ENCODE data around the gene ZCCHC24.

DNA sequence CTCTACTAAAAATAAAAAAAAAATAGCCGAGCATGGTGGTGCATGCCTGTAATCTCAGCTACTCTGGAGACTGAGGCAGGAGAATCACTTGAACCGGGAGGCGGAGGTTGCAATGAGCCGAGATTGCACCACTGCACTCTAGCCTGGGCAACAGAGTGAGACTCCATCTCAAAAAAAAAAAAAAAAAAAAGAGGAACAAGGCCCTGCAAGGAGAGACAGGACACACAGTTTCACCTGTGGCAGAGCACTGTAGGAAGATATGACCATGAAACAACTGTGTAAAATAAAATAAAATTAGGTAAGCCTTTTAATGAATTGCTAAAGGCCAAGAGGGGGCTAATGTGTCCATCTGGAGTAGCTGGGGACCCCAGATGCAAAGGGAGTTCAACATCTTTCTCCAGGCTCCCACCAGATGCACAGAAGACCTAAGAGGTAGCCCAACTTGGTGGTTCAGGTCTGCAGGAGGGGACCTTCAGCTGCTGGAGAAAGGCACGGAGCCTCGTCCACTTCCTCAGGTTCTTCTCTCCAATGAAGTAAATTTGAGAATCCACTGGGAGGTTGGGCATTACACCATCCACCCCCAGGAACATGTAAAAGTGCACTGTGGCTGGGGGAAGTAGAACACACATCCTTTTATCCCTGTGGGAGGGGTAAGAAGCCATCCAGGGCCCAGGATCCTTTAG is 85.5 kb downstream of the ZCCHC24 start:
- no peak for TF ChIP-seq EZH2 (IDR thresholded peaks at IDR 0.05)
- TF ChIP-seq, protein P1, sequence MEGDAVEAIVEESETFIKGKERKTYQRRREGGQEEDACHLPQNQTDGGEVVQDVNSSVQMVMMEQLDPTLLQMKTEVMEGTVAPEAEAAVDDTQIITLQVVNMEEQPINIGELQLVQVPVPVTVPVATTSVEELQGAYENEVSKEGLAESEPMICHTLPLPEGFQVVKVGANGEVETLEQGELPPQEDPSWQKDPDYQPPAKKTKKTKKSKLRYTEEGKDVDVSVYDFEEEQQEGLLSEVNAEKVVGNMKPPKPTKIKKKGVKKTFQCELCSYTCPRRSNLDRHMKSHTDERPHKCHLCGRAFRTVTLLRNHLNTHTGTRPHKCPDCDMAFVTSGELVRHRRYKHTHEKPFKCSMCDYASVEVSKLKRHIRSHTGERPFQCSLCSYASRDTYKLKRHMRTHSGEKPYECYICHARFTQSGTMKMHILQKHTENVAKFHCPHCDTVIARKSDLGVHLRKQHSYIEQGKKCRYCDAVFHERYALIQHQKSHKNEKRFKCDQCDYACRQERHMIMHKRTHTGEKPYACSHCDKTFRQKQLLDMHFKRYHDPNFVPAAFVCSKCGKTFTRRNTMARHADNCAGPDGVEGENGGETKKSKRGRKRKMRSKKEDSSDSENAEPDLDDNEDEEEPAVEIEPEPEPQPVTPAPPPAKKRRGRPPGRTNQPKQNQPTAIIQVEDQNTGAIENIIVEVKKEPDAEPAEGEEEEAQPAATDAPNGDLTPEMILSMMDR (IDR thresholded peaks at IDR 0.05) = no peak
- TF ChIP-seq EZH2phosphoT487 (IDR thresholded peaks at IDR 0.05) = no peak
